Mesendoderm (in vitro differentiated cells): Measurements from ENCODE around the gene CLUH.

Experiments used
- DNase-seq: peaks from one replicate; pipeline ENCODE4 v3.0.0; 2013
- H2AK5ac ChIP-seq: 2 replicates; pipeline ENCODE4 v1.6.1; 2013; ENCODE audit warnings: low read length, inconsistent platforms
- H2BK120ac ChIP-seq: 2 replicates; pipeline ENCODE4 v1.6.1; 2013; ENCODE audit warnings: low read depth, mild to moderate bottlenecking, low read length, moderate library complexity, mixed read lengths
- H2BK15ac ChIP-seq: replicated peaks from 2 replicates; pipeline ENCODE4 v1.6.1; 2013; ENCODE audit warnings: low read depth, mild to moderate bottlenecking, moderate library complexity
- H2BK5ac ChIP-seq: 2 replicates; pipeline ENCODE4 v1.6.1; 2013; ENCODE audit warnings: low read length, inconsistent platforms
- H3K18ac ChIP-seq: 2 replicates; pipeline ENCODE4 v1.6.1; 2013; ENCODE audit warnings: mild to moderate bottlenecking, low read length, mixed read lengths
- H3K23ac ChIP-seq: one replicate; pipeline ENCODE4 v1.6.1; 2013; ENCODE audit warnings: low read length
- H3K27ac ChIP-seq: 2 replicates; pipeline ENCODE4 v1.5.1; 2013; ENCODE audit warnings: low read depth, mild to moderate bottlenecking, inconsistent platforms, low read length, moderate library complexity
- H3K27me3 ChIP-seq: 2 replicates; pipeline ENCODE4 v1.6.1; 2013; ENCODE audit warnings: low read length, control low read depth, mild to moderate bottlenecking, inconsistent platforms; ENCODE audit not compliant: insufficient read depth, poor library complexity
- H3K36me3 ChIP-seq: 2 replicates; pipeline ENCODE4 v1.6.1; 2013; ENCODE audit warnings: low read length, inconsistent platforms; ENCODE audit not compliant: control insufficient read depth, insufficient read depth
- H3K4ac ChIP-seq: one replicate; pipeline ENCODE4 v1.6.1; 2013; ENCODE audit warnings: low read depth, mild to moderate bottlenecking, low read length, moderate library complexity
- H3K4me1 ChIP-seq: 2 replicates; pipeline ENCODE4 v1.6.1; 2013; ENCODE audit warnings: low read depth, low read length, inconsistent platforms; ENCODE audit not compliant: control insufficient read depth
- H3K4me2 ChIP-seq: 2 replicates; pipeline ENCODE4 v1.6.1; 2013; ENCODE audit warnings: low read length
- H3K4me3 ChIP-seq: 2 replicates; pipeline ENCODE4 v1.5.1; 2013; ENCODE audit warnings: mild to moderate bottlenecking, low read length
- H3K56ac ChIP-seq: one replicate; pipeline ENCODE4 v1.6.1; 2013; ENCODE audit warnings: low read length
- H3K79me1 ChIP-seq: 2 replicates; pipeline ENCODE4 v1.6.1; 2013; ENCODE audit warnings: low read length, inconsistent platforms
- H3K79me2 ChIP-seq: 2 replicates; pipeline ENCODE4 v1.6.1; 2013; ENCODE audit warnings: mild to moderate bottlenecking, low read length; ENCODE audit not compliant: control insufficient read depth, insufficient read depth
- H3K9ac ChIP-seq: 2 replicates; pipeline ENCODE4 v1.6.1; 2013; ENCODE audit warnings: low read length, inconsistent platforms
- H4K5ac ChIP-seq: one replicate; pipeline ENCODE4 v1.6.1; 2013; ENCODE audit warnings: low read length
- H4K8ac ChIP-seq: one replicate; pipeline ENCODE4 v1.6.1; 2013; ENCODE audit warnings: low read depth, mild to moderate bottlenecking, control low read depth, low read length, moderate library complexity
- WGBS: extraction: QIAGEN DNeasy Blood & Tissue Kit; methylation state at CpG from one replicate; pipeline ENCODE4 v1.1.7; 2013; ENCODE audit warnings: low lambda C conversion rate, missing lambda C conversion rate; ENCODE audit not compliant: insufficient coverage; ENCODE audit errors: extremely low coverage; 5-methylcytosine and 5-hydroxymethylcytosine counted together

CLUH gene

DNA sequence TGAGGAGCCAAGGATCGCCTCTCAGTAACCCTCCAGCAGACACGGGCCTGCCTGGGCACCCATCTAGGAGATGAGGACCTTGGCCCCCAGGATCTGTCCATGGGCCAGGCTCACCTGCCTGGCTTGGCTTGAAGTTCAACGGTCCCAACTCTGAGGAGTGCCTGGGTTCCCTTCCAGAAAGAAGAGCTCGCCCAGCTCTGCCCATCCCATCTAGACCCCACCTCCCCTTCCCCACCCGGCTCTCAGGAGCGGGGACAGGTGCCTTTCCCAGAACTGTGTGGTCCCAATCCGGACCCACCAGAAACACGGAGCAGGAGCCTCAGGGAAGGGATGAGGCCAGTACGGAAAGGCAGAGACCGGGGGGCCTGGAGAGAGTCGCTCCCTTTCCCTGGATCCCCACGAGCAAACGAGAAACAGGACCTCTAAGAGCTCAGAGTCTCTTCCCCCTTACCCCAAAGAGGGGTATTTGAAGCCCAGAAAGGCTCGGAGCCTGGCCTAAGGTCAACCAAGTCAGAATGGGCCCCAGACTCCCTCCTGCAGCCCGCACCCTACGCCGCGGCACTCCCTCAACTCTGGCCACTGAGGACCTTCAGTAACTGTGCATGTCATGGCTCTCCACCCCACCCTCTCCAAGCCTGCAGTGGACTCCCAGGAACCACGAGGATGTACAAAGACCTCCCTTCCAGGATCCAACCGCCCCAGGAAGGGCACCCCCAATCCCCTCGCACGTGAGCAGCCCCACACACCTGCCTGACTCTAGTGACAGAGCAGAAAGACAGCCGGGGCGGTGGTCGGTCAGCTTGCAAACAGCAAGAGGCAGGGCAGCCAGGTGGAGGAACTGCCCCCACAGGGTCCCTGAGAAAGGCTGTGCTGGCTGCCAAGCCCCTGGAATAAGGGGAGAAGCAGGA is 5.4 kb downstream of the CLUH start:
- no peaks in the 10 kb centered on the region for H3K36me3 ChIP-seq
- H2AK5ac ChIP-seq, result no peak overlapping the region
- H3K4me2 ChIP-seq, result no peak overlapping the region
- no peak overlapping the region for H2BK15ac ChIP-seq
- DNase-seq, result no peak
- no peak overlapping the region for H3K4me3 ChIP-seq
- H2BK120ac ChIP-seq, result no peak overlapping the region
- no peak overlapping the region for H2BK5ac ChIP-seq
- no peak overlapping the region for H3K9ac ChIP-seq
- no peak overlapping the region for H3K18ac ChIP-seq
- no peak overlapping the region for H3K27ac ChIP-seq
- no peak overlapping the region for H4K5ac ChIP-seq
- H3K27me3 ChIP-seq, result no peaks in the 10 kb centered on the region
- H3K56ac ChIP-seq, result no peak overlapping the region
- H3K79me1 ChIP-seq, result peaks cover 13% of the 10 kb centered on the region
- H3K4ac ChIP-seq, result no peak overlapping the region
- peaks cover 52% of the 10 kb centered on the region for H3K79me2 ChIP-seq
- no peak overlapping the region for H4K8ac ChIP-seq
- H3K4me1 ChIP-seq, result peaks cover 5% of the 10 kb centered on the region
- no peak overlapping the region for H3K23ac ChIP-seq
- no CpG with 5 or more reads among the region's 25 CpGs for WGBS

DNA sequence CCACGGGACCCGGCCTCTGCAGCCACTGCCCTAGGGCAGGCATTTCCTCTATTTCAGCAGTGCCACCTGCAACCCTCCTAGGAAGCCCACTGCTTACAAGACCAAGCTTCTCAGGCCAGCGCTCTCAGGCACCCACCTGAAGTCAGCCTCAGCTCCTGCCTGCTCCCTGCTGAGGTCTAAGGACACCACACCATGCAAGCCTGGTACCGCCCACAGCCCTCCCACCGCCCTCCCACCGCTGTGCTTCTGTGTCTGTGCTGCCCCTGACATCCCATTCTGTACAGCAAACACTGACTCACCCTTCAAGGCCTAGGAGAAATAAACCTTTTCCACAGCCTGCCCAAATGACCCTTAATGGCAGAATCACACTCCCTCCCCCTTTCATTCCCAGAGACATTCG is 6.3 kb downstream of the CLUH start:
- H3K4me3 ChIP-seq, result no peak overlapping the region
- H3K27me3 ChIP-seq, result no peaks in the 10 kb centered on the region
- H2BK5ac ChIP-seq, result no peak overlapping the region
- H3K27ac ChIP-seq, result no peak overlapping the region
- H3K56ac ChIP-seq, result no peak overlapping the region
- peaks cover 43% of the 10 kb centered on the region for H3K79me2 ChIP-seq
- H3K36me3 ChIP-seq, result no peaks in the 10 kb centered on the region
- H3K4ac ChIP-seq, result no peak overlapping the region
- no peak overlapping the region for H2BK120ac ChIP-seq
- no peak overlapping the region for H3K4me2 ChIP-seq
- DNase-seq, result no peak
- H2AK5ac ChIP-seq, result no peak overlapping the region
- H3K9ac ChIP-seq, result no peak overlapping the region
- peaks cover 3% of the 10 kb centered on the region for H3K4me1 ChIP-seq
- H3K23ac ChIP-seq, result no peak overlapping the region
- H3K18ac ChIP-seq, result no peak overlapping the region
- H4K8ac ChIP-seq, result no peak overlapping the region
- no peak overlapping the region for H2BK15ac ChIP-seq
- no peak overlapping the region for H4K5ac ChIP-seq
- H3K79me1 ChIP-seq, result peaks cover 8% of the 10 kb centered on the region
- no CpG with 5 or more reads among the region's 7 CpGs for WGBS

DNA sequence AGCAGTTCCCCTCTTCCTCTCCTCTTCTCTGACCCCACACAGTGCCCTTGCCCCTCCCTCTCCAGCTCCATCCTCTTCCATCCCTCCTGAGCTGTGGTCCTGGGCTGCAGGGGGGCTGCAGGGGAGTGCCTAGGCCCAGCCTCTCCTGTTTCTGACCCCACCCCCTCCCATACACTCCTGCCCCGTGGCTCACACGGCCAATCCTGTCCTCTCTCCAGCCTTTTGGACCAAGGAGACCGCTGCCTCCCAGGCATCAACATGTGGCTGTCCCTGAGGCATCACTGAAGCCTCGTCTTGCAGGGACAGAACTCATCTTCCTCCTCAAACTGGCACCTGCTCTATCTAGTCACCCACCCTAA is 6.7 kb downstream of the CLUH start:
- no peak overlapping the region for H3K18ac ChIP-seq
- peaks cover 6% of the 10 kb centered on the region for H3K79me1 ChIP-seq
- WGBS, result no CpG with 5 or more reads among the region's 4 CpGs
- H3K27ac ChIP-seq, result no peak overlapping the region
- no peaks in the 10 kb centered on the region for H3K36me3 ChIP-seq
- H3K4me2 ChIP-seq, result no peak overlapping the region
- H2BK120ac ChIP-seq, result no peak overlapping the region
- H3K4me1 ChIP-seq, result no peaks in the 10 kb centered on the region
- no peak overlapping the region for H3K23ac ChIP-seq
- H2BK5ac ChIP-seq, result no peak overlapping the region
- no peak overlapping the region for H3K9ac ChIP-seq
- no peak overlapping the region for H4K8ac ChIP-seq
- no peak overlapping the region for H3K4me3 ChIP-seq
- DNase-seq, result no peak
- no peak overlapping the region for H3K56ac ChIP-seq
- H2AK5ac ChIP-seq, result no peak overlapping the region
- peaks cover 40% of the 10 kb centered on the region for H3K79me2 ChIP-seq
- no peak overlapping the region for H4K5ac ChIP-seq
- H3K4ac ChIP-seq, result no peak overlapping the region
- H2BK15ac ChIP-seq, result no peak overlapping the region
- no peaks in the 10 kb centered on the region for H3K27me3 ChIP-seq

DNA sequence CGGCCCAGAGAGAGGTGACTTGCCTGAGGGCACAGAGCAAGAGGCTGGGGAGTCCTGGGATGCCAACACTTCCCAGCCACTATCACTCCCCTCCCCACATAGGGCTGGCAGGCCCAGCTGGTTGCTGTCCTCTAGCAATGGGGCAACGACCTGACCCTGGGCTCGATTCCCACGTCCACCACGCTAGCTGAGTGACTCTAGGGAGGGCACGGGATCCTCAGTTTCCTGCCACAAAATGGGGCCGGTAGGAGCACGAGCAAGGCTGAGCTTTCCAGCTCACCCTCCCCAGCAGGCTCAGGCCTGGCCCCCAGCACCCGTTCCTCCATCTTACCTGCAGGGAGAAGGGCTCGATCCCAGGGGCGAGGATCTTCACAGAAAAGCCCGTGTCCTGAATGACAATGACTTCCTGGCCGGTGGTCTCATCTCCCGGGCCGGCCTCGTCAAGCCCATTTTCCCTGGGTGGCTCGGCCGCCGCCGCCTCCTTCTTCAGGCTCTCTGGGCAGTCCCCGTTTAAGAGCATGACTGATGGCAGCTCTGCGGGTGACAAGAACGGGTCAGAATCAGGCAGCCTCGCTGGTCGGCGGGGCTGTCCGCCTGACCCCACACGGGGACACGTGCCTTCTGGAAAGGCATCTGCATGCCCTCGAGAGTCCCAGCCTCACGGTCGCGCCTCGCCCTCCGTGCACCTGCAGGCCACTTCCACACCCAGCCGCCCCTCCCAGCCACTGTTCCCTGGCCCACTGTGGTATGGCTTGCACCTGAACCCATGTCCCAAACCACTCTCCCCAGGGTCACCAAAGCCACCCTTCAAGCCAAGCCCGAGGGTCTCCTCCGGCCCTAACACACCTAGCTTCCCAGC is 7.3 kb downstream of the CLUH start:
- Histone ChIP-seq H4K8ac (no peak overlapping the region), H3K27me3 (no peaks in the 10 kb centered on the region), H3K79me2 (peaks cover 35% of the 10 kb centered on the region), H3K4me1 (no peaks in the 10 kb centered on the region), H2AK5ac (no peak overlapping the region), H3K18ac (no peak overlapping the region), H3K56ac (no peak overlapping the region), H3K4me2 (no peak overlapping the region), H3K23ac (no peak overlapping the region), H2BK120ac (no peak overlapping the region), H3K27ac (no peak overlapping the region), H3K79me1 (peaks cover 6% of the 10 kb centered on the region), H3K4ac (no peak overlapping the region), H4K5ac (no peak overlapping the region), H2BK5ac (no peak overlapping the region), H3K4me3 (no peak overlapping the region), H3K36me3 (no peaks in the 10 kb centered on the region), H2BK15ac (no peak overlapping the region), H3K9ac (no peak overlapping the region)
- no CpG with 5 or more reads among the region's 38 CpGs for WGBS
- no peak for DNase-seq

DNA sequence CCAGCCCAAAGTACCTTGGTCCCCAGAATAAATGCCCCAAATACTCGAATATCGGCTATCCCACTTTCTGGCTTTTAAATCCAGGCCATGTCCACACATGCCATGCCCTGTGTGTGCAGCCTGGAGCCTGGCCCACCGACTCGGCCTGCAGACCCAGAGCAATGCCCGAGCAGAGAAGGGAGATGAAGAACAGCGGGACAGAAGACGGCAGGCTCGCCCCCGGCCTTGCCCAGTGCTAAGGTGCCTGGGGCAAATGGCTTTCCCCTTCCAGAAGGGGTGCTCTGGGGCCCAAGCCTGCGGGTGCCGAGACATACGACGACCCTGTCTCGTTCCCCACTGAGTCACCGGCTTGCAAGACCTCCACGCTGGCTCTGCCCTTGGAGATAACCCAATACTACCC is 8.0 kb downstream of the CLUH start:
- Histone ChIP-seq H3K18ac (no peak overlapping the region), H3K56ac (no peak overlapping the region), H3K27ac (no peak overlapping the region), H3K4me3 (no peak overlapping the region), H3K79me2 (peaks cover 30% of the 10 kb centered on the region), H2BK120ac (no peak overlapping the region), H3K79me1 (peaks cover 6% of the 10 kb centered on the region), H3K27me3 (no peaks in the 10 kb centered on the region), H3K4ac (no peak overlapping the region), H4K8ac (no peak overlapping the region), H3K23ac (no peak overlapping the region), H2BK15ac (no peak overlapping the region), H3K36me3 (no peaks in the 10 kb centered on the region), H3K9ac (no peak overlapping the region), H2AK5ac (no peak overlapping the region), H3K4me1 (no peaks in the 10 kb centered on the region), H2BK5ac (no peak overlapping the region), H3K4me2 (no peak overlapping the region), H4K5ac (no peak overlapping the region)
- DNase-seq, result no peak
- WGBS, result no CpG with 5 or more reads among the region's 16 CpGs
